SK-N-SH treated with all-trans-retinoic acid at 6 μM for 48 hours (cell line): ENCODE results near the gene CFHR4.

ENCODE experiments used
- ISL1 ChIP-seq: fragments of 250-450 bp; sonication (Bioruptor Pico); IDR thresholded peaks from 2 replicates; pipeline ENCODE4 v2.1.2; 2022; ENCODE audit warnings: mild to moderate bottlenecking, moderate library complexity
- RARB ChIP-seq: fragments of 250-450 bp; sonication (Bioruptor Pico); IDR thresholded peaks from 2 replicates; pipeline ENCODE4 v1.8.0; 2021; ENCODE audit warnings: mild to moderate bottlenecking, moderate library complexity
- ZFP30 ChIP-seq: fragments of 450-650 bp; formaldehyde crosslinking; IDR thresholded peaks from 2 replicates; pipeline ENCODE4 v1.5.0; 2022; ENCODE audit warnings: mild to moderate bottlenecking, moderate library complexity

DNA sequence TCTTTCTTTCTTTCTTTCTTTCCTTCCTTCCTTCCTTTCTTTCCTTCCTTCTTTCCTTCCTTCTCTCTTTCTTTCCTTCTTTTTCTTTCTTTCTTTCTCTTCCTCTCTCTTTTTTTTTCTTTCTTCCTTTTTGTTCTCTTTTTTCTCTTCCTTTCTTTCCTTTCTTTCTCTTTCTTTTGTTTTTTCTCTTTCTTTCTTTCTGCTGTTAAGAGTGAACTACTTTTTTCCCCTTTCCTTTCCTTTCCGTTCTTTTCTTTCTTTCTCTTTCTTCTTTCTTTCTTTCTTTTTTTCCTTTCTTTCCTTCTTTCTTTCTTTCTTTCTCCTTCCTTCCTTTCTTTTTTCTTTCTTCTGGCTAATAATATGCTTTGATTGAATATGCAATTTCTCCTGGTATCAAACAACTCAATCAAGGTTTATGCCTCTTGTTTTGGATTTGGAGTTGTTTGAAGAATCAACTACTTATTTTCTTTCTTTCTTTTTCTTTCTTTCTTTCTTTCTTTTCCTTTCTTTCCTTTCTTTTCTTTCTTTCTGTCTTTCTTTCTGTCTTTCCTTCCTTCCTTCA lies 27.4 kb upstream of the CFHR4 start:
- no peak for TF ChIP-seq ZFP30 (CRISPR knock-in tag)
- TF ChIP-seq ISL1 (CRISPR knock-in tag), result no peak
- no peak for TF ChIP-seq RARB (CRISPR knock-in tag)
